CD14-positive monocyte (primary cell): ENCODE measurements around the gene SAMHD1. TPM values are rescaled to one million over a fixed set of nuclear protein-coding genes. Genes with fewer than 3 reads are reported as not detected.

ENCODE experiments used
- DNase-seq, 3 donors: peaks; one replicate each; pipeline ENCODE4 v3.0.0-alpha.2; 2011 to 2022
- H2AFZ ChIP-seq: 2 replicates; pipeline ENCODE4 v1.6.0; 2012; ENCODE audit warnings: mild to moderate bottlenecking, low read depth, low read length, inconsistent platforms; ENCODE audit not compliant: insufficient read depth, poor library complexity, severe bottlenecking
- H3K27ac ChIP-seq, 2 donors: 1 replicate in 1 of 2; 2 replicates in 1 of 2; pipeline ENCODE4 v1.5.1; 2012 to 2013; ENCODE audit warnings: low read length in 2 of 2, control low read depth in 1 of 2, inconsistent platforms in 1 of 2, low read depth in 1 of 2, mild to moderate bottlenecking in 1 of 2
- H3K27me3 ChIP-seq, 2 donors: one replicate each; pipeline versions ENCODE4 v1.6.0 to v1.6.1; 2011 to 2013; ENCODE audit warnings: low read length in 2 of 2; ENCODE audit not compliant: control insufficient read depth in 2 of 2, insufficient read depth in 2 of 2
- H3K36me3 ChIP-seq, 2 donors: replicated peaks in 1 of 2; 1 replicate in 1 of 2; 2 replicates in 1 of 2; pipeline versions ENCODE4 v1.5.1 to v1.6.1; 2012 to 2013; ENCODE audit warnings: low read length in 2 of 2, control low read depth in 1 of 2, inconsistent platforms in 1 of 2, mild to moderate bottlenecking in 1 of 2; ENCODE audit not compliant: insufficient read depth in 2 of 2, control insufficient read depth in 1 of 2
- H3K4me1 ChIP-seq, 2 donors: 1 replicate in 1 of 2; 2 replicates in 1 of 2; pipeline versions ENCODE4 v1.5.1 to v1.6.1; 2012 to 2013; ENCODE audit warnings: low read length in 2 of 2, control low read depth in 1 of 2, inconsistent platforms in 1 of 2, mild to moderate bottlenecking in 1 of 2, moderate library complexity in 1 of 2; ENCODE audit not compliant: insufficient read depth in 2 of 2, control insufficient read depth in 1 of 2
- H3K4me2 ChIP-seq: replicated peaks from 2 replicates; pipeline ENCODE3; 2012; ENCODE audit warnings: low read length, moderate library complexity, mild to moderate bottlenecking; ENCODE audit not compliant: poor library complexity, severe bottlenecking; ENCODE audit errors: extremely low read depth
- H3K4me3 ChIP-seq, 3 experiments: fragments of 200-600 bp in 1 of 3; sonication (generic) in 1 of 3; replicated peaks in 1 of 3; 1 replicate in 2 of 3; 2 replicates in 1 of 3; pipeline ENCODE4 v1.5.1; 2011 to 2013; ENCODE audit warnings: low read length in 3 of 3, mild to moderate bottlenecking in 3 of 3, control low read depth in 2 of 3, low read depth in 2 of 3, inconsistent platforms in 1 of 3, moderate library complexity in 1 of 3
- H3K79me2 ChIP-seq: 2 replicates; pipeline ENCODE4 v1.6.0; 2012; ENCODE audit warnings: mild to moderate bottlenecking, control low read depth, inconsistent platforms, low read length, moderate library complexity; ENCODE audit not compliant: insufficient read depth
- H3K9ac ChIP-seq: 2 replicates; pipeline ENCODE4 v1.6.0; 2017; ENCODE audit warnings: low read length, mild to moderate bottlenecking; ENCODE audit not compliant: insufficient read depth, poor library complexity, severe bottlenecking
- H3K9me3 ChIP-seq, 2 donors: replicated peaks in 1 of 2; 1 replicate in 1 of 2; 2 replicates in 1 of 2; pipeline versions ENCODE4 v1.5.1 to v1.6.1; 2012 to 2013; ENCODE audit warnings: low read length in 2 of 2, control low read depth in 1 of 2; ENCODE audit not compliant: control insufficient read depth in 1 of 2, insufficient read depth in 1 of 2
- H4K20me1 ChIP-seq: 2 replicates; pipeline ENCODE4 v1.6.0; 2012; ENCODE audit warnings: mild to moderate bottlenecking, low read length, control low read depth, moderate library complexity; ENCODE audit not compliant: insufficient read depth
- H3K27ac Mint-ChIP-seq, 7 donors: one replicate each; pipeline ENCODE4 v1.8.0; 2020; ENCODE audit warnings: mild to moderate bottlenecking in 7 of 7, mixed read lengths in 7 of 7, moderate library complexity in 6 of 7, inconsistent platforms in 2 of 7
- H3K27me3 Mint-ChIP-seq, 3 donors: one replicate each; pipeline ENCODE4 v1.8.0; 2021 to 2022; ENCODE audit warnings: low read depth in 3 of 3, mild to moderate bottlenecking in 3 of 3, mixed read lengths in 3 of 3, moderate library complexity in 3 of 3, inconsistent platforms in 1 of 3
- H3K36me3 Mint-ChIP-seq, 2 donors: one replicate each; pipeline ENCODE4 v1.8.0; 2020; ENCODE audit warnings: mixed read lengths in 2 of 2, inconsistent platforms in 1 of 2, mild to moderate bottlenecking in 1 of 2
- H3K4me1 Mint-ChIP-seq: one replicate; pipeline ENCODE4 v1.8.0; 2020; ENCODE audit warnings: mild to moderate bottlenecking, mixed read lengths
- H3K4me3 Mint-ChIP-seq, 2 donors: one replicate each; pipeline ENCODE4 v1.8.0; 2020; ENCODE audit warnings: mild to moderate bottlenecking in 2 of 2, mixed read lengths in 2 of 2, moderate library complexity in 1 of 2
- H3K9me3 Mint-ChIP-seq, 7 donors: one replicate each; pipeline ENCODE4 v1.8.0; 2020 to 2022; ENCODE audit warnings: mixed read lengths in 7 of 7, mild to moderate bottlenecking in 6 of 7, moderate library complexity in 6 of 7, inconsistent platforms in 2 of 7
- WGBS: methylation state at CpG from one replicate; pipeline ENCODE4 v1.1.5; 2013; ENCODE audit warnings: missing lambda C conversion rate; ENCODE audit not compliant: insufficient coverage; 5-methylcytosine and 5-hydroxymethylcytosine counted together
- intact Hi-C, 2 donors: fragments of 100-400 bp; cut with micrococcal nuclease; formaldehyde crosslinking; loops; one replicate each; pipeline versions ENCODE4 v1.15.0 to v1.15.1; 2023
- polyA plus RNA-seq, 3 donors: library from polyadenylated mRNA; depleted of rRNA in 1 of 3; unstranded in 2 of 3; stranded (reverse) in 1 of 3; fragments of 300-500 nt in 2 of 3; fragments of >200 nt in 1 of 3; fragmentation: Illumina TruSeq in 2 of 3; gene quantifications; 1 replicate in 2 of 3; 2 replicates in 1 of 3; pipeline ENCODE4 v1.2.3, GENCODE V29; 2012 to 2021
- TF ChIP-seq, protein P1 (sequence below): fragments of 200-600 bp; IDR thresholded peaks from one replicate; pipeline ENCODE4 v1.8.0; 2022; ENCODE audit warnings: antibody characterized with exemption, mild to moderate bottlenecking

The SAMHD1 gene
- polyA plus RNA-seq, 3 donors, result 232 to 796 (median 590) TPM

DNA sequence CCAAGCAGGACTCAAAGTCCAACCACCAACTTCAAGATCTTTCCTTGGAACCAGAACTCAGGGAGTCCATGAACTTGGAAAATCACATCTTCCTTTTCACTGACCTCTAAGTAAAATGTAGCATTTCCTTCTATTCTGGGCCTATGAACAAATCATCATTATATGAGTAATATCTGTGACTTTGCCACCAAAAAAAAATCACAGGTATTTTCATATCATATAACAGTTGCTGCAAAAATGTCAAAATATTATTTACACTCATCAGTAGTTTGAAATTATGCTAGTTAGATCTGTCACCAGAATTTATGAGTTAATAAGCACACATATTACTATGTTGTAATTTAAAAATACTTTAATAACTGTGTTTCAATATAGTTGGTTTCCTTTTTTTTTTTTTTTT lies 102.8 kb downstream of the SAMHD1 start:
- peaks cover 12 to 25% of the 10 kb centered on the region in 2 donors for H3K4me1 ChIP-seq
- Mint-ChIP-seq H3K4me3 (no peak overlapping the region), H3K27ac (peak overlapping the region in 5 of 7 donors; percentile 2 to 81 (median 60))

DNA sequence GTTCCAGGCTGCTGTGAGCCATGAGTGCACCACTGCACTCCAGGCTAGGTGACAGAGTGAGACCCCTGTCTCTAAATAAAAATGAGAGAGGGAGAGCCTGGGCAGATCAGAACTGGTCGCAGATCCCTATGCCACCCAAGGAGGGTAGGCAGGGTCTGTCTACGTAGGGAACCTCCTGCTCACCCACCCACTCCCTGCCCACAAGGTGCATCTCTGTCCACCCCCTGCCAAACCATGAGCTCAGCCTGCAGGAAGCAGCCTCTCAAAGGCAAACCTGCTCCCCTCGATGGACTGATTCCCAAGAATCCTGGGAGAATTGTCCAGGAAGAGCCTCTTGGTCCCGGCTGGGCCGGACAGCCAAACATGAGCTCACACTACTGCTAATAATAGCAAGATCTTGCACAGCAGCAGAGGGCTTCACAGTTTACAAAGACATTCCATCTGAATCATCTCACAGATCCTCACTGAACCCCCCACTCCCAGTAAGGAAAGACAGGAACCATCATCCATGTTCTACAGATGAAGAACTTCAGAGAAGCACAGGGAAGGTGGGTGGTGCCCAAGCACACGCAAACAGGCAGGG lies 103.3 kb downstream of the SAMHD1 start:
- peak overlapping the region in 5 of 7 donors; percentile 2 to 81 (median 60) for H3K27ac Mint-ChIP-seq
- H3K9ac ChIP-seq, result no peak overlapping the region
- no peak overlapping the region for H3K4me2 ChIP-seq
- peaks cover 0 to 2% (median 0%) of the 10 kb centered on the region in 3 donors for H3K27me3 Mint-ChIP-seq
- TF ChIP-seq, protein P1, sequence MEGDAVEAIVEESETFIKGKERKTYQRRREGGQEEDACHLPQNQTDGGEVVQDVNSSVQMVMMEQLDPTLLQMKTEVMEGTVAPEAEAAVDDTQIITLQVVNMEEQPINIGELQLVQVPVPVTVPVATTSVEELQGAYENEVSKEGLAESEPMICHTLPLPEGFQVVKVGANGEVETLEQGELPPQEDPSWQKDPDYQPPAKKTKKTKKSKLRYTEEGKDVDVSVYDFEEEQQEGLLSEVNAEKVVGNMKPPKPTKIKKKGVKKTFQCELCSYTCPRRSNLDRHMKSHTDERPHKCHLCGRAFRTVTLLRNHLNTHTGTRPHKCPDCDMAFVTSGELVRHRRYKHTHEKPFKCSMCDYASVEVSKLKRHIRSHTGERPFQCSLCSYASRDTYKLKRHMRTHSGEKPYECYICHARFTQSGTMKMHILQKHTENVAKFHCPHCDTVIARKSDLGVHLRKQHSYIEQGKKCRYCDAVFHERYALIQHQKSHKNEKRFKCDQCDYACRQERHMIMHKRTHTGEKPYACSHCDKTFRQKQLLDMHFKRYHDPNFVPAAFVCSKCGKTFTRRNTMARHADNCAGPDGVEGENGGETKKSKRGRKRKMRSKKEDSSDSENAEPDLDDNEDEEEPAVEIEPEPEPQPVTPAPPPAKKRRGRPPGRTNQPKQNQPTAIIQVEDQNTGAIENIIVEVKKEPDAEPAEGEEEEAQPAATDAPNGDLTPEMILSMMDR, result no peak
- H3K79me2 ChIP-seq, result peaks cover 4% of the 10 kb centered on the region
- 94% methylated on average over 3 of the region's 6 CpGs for WGBS
- no peak overlapping the region for H3K4me3 Mint-ChIP-seq
- peaks cover 3 to 11% of the 10 kb centered on the region in 2 donors for H3K36me3 Mint-ChIP-seq
- H3K36me3 ChIP-seq, result peaks cover 2% of the 10 kb centered on the region in 2 donors
- peaks cover 13% of the 10 kb centered on the region for H4K20me1 ChIP-seq
- H3K27ac ChIP-seq, result no peak overlapping the region
- intact Hi-C loops, result no loop called here
- H3K4me1 Mint-ChIP-seq, result peaks cover 27% of the 10 kb centered on the region
- H3K4me3 ChIP-seq, result no peak overlapping the region
- H3K4me1 ChIP-seq, result peaks cover 17 to 30% of the 10 kb centered on the region in 2 donors
- H3K9me3 ChIP-seq, result no peaks in the 10 kb centered on the region
- H2AFZ ChIP-seq, result no peak overlapping the region
- DNase-seq, result no peak
- H3K9me3 Mint-ChIP-seq, result peaks cover 0 to 5% (median 3%) of the 10 kb centered on the region in 7 donors
- no peaks in the 10 kb centered on the region for H3K27me3 ChIP-seq

More for the DNA sequence above, 102.8 kb downstream of the SAMHD1 start:
- Histone ChIP-seq H3K27me3 (no peaks in the 10 kb centered on the region), H3K79me2 (peaks cover 4% of the 10 kb centered on the region), H3K27ac (no peak overlapping the region), H2AFZ (no peak overlapping the region), H3K36me3 (peaks cover 3 to 7% of the 10 kb centered on the region in 2 donors), H3K4me2 (no peak overlapping the region), H4K20me1 (peaks cover 14% of the 10 kb centered on the region), H3K9ac (no peak overlapping the region), H3K4me3 (no peak overlapping the region), H3K9me3 (no peaks in the 10 kb centered on the region)
- Mint-ChIP-seq H3K9me3 (peaks cover 0 to 5% (median 3%) of the 10 kb centered on the region in 7 donors), H3K27me3 (peaks cover 0 to 2% (median 0%) of the 10 kb centered on the region in 3 donors), H3K36me3 (peaks cover 4 to 16% of the 10 kb centered on the region in 2 donors), H3K4me1 (peaks cover 22% of the 10 kb centered on the region)
- TF ChIP-seq, protein P1, result no peak
- intact Hi-C loops, result no loop called here
- DNase-seq, result no peak
